ENCODE data around the gene KITLG.

DNA sequence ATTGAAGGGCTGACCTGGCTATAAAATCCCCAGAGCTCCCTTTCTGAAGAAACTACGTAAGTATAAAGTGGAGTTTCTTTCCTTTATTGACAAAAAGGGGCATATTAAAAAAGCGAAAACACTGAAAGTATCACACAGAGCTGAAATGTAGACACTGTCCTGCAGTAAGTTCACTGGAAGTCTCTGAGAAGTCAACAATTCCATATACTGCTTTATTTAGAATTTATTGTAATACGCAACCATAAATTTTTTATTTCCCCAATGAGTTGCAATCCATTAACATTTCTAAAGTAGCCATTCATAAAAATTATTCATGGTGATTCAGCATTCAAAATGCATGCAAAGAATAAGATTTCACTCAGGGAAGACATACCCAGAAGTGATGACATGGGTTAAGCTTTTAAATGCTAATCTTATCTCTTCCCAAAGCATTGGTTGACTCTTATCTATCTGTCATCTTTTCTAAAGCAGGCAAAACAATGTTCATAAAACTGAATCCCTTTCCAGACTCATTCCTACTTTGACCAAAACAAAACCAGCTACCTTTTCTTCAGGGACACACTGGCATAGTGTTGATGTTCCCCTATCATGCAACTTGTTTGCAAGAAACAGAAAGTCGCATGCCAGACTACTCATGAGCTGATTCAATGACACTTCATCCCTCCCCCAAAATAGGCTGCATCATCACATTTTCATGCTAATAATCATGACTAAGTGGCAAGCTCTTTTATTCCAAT, 17.3 kb downstream of the KITLG start:
- TF ChIP-seq TCF12 (IDR thresholded peaks at IDR 0.05; ENCODE audit: low read depth) (no peak), TAF1 (IDR thresholded peaks at IDR 0.05; ENCODE audit: low read depth) (no peak), ZBTB7A (IDR thresholded peaks at IDR 0.05; ENCODE audit: low read depth) (no peak), EGR1 (IDR thresholded peaks at IDR 0.05) (no peak), FOXM1 (IDR thresholded peaks at IDR 0.05; ENCODE audit: borderline replicate concordance, low read depth) (no peak)
- TF ChIP-seq, protein P1, sequence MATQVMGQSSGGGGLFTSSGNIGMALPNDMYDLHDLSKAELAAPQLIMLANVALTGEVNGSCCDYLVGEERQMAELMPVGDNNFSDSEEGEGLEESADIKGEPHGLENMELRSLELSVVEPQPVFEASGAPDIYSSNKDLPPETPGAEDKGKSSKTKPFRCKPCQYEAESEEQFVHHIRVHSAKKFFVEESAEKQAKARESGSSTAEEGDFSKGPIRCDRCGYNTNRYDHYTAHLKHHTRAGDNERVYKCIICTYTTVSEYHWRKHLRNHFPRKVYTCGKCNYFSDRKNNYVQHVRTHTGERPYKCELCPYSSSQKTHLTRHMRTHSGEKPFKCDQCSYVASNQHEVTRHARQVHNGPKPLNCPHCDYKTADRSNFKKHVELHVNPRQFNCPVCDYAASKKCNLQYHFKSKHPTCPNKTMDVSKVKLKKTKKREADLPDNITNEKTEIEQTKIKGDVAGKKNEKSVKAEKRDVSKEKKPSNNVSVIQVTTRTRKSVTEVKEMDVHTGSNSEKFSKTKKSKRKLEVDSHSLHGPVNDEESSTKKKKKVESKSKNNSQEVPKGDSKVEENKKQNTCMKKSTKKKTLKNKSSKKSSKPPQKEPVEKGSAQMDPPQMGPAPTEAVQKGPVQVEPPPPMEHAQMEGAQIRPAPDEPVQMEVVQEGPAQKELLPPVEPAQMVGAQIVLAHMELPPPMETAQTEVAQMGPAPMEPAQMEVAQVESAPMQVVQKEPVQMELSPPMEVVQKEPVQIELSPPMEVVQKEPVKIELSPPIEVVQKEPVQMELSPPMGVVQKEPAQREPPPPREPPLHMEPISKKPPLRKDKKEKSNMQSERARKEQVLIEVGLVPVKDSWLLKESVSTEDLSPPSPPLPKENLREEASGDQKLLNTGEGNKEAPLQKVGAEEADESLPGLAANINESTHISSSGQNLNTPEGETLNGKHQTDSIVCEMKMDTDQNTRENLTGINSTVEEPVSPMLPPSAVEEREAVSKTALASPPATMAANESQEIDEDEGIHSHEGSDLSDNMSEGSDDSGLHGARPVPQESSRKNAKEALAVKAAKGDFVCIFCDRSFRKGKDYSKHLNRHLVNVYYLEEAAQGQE (IDR thresholded peaks at IDR 0.05; ENCODE audit: low read depth) = no peak

Data from Ishikawa (cell line).